ENCODE data around the gene MBD3L5.
"Not testable (repeated sequence)": the region's sequence is repeated elsewhere in the genome, so short reads cannot be mapped to it uniquely, and the experiment has no call there.

The MBD3L5 gene

GRCh38 chr19:7030278-7030677 is at the start of gene MBD3L5:
Gene MBD3L5 (plus strand): TSS chr19:7030578. CDS start chr19:7030612, 34 bp downstream.
- not testable (repeated sequence) for DNase-seq

GRCh38 chr19:6983448-6983847 is 46.9 kb upstream of the MBD3L5 start:
- no peak for DNase-seq

GRCh38 chr19:6987850-6988249 is 42.5 kb upstream of the MBD3L5 start:
- no peak for DNase-seq

GRCh38 chr19:6988257-6988656 is 42.1 kb upstream of the MBD3L5 start:
- no peak for DNase-seq

GRCh38 chr19:6995054-6995453 is 35.3 kb upstream of the MBD3L5 start:
- DNase-seq: no peak

GRCh38 chr19:6996810-6997209 is 33.6 kb upstream of the MBD3L5 start:
- DNase-seq: no peak

GRCh38 chr19:6997679-6998445 is 32.5 kb upstream of the MBD3L5 start:
- no peak for DNase-seq

GRCh38 chr19:6999933-7000332 is 30.4 kb upstream of the MBD3L5 start:
- no peak for DNase-seq

GRCh38 chr19:7000333-7000732 is 30.0 kb upstream of the MBD3L5 start:
- DNase-seq: no peak

GRCh38 chr19:7000816-7001215 is 29.6 kb upstream of the MBD3L5 start:
- DNase-seq: no peak

GRCh38 chr19:7004313-7004931 is 26.0 kb upstream of the MBD3L5 start:
- DNase-seq: peak in 1 of 2 experiments; percentile 46

GRCh38 chr19:7006135-7006704 is 24.2 kb upstream of the MBD3L5 start:
- DNase-seq: peak in 1 of 2 experiments; percentile 21

GRCh38 chr19:7007859-7008258 is 22.5 kb upstream of the MBD3L5 start:
- DNase-seq: no peak

- DNase-seq: peak in 1 of 2 experiments; percentile 65
Measured at GRCh38 chr19:7010722-7011593, 19.4 kb upstream of the MBD3L5 start.

- no peak for DNase-seq
Measured at GRCh38 chr19:7013678-7014077, 16.7 kb upstream of the MBD3L5 start.

GRCh38 chr19:7018828-7019227 is 11.6 kb upstream of the MBD3L5 start:
- DNase-seq: no peak

- DNase-seq: not testable (repeated sequence)
Measured at GRCh38 chr19:7021331-7021730, 9.0 kb upstream of the MBD3L5 start, which contains the start of gene MBD3L2B. Gene MBD3L2B (minus strand): TSS chr19:7021431. CDS start chr19:7021397, 34 bp downstream.

GRCh38 chr19:7028790-7029189 is 1.6 kb upstream of the MBD3L5 start:
- DNase-seq: not testable (repeated sequence)

GRCh38 chr19:7040079-7040478 is 9.7 kb downstream of the MBD3L5 start, which contains the start of gene MBD3L4:
Gene MBD3L4 (minus strand): TSS chr19:7040179. CDS start chr19:7040144, 35 bp downstream.
- DNase-seq: not testable (repeated sequence)

GRCh38 chr19:7041563-7041962 is 11.2 kb downstream of the MBD3L5 start:
- DNase-seq: not testable (repeated sequence)

- not testable (repeated sequence) for DNase-seq
Measured at GRCh38 chr19:7049021-7049420, 18.6 kb downstream of the MBD3L5 start, which contains the start of gene MBD3L2. Gene MBD3L2 (plus strand): TSS chr19:7049321. CDS start chr19:7049374, 53 bp downstream.

GRCh38 chr19:7051421-7051820 is 21.0 kb downstream of the MBD3L5 start:
- not testable (repeated sequence) for DNase-seq

GRCh38 chr19:7052896-7053295 is 22.5 kb downstream of the MBD3L5 start:
- DNase-seq: not testable (repeated sequence)
